HG03064 (cell line): ENCODE measurements around the gene TIMM44.

Experiments
- ATAC-seq: cut with Tn5 transposase; IDR thresholded peaks from one replicate; pipeline ENCODE4 v1.9.1; 2021; ENCODE audit warnings: low read depth; ENCODE audit not compliant: unreplicated experiment

TIMM44 gene

DNA sequence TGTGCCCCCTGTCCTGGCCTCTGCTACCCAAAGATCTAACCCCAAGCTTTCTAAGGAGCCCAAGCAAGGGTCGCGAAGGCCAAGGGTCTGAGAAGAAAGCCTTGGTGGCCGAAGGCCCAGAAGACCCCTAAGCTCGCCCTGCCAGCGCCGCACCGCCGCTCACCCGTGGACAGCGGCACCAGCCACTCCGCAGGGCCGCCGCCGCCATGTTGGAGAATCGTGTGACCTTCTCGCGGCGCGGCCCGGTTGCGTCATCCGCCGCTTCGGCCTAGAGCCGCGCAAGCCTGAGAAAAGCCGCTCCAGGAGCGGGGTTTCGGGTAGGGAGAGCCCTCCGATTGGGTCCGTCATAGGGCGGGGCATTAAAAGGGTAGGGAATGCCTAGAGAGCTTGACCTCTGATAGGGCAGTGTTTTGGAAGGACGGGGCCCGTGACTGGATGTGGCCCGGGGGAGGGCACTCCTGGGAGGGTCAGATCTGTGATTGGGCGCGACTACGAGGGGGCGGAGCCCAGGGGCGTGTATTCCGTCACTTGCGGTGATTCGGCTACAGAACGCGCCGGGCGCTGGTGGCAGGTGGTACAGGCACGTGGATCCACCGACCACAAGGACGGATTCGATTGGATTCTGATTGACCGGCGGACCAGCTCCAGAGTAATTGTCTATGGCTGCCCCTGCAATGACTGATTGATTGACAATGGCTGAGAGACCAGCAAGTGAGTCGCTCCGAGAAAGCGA lies at the start of gene TIMM44:
Gene TIMM44, minus strand, starts transcription at position 223 of the 733 bp plus-strand sequence. Its CDS starts 15 bp downstream, at position 208.
- peak; percentile 93 for ATAC-seq

GRCh38 chr19:7992575-7992974 lies 49.1 kb upstream of the TIMM44 start:
- no peak for ATAC-seq

- no peak for ATAC-seq
Measured at GRCh38 chr19:7989071-7989575, 45.7 kb upstream of the TIMM44 start.

DNA sequence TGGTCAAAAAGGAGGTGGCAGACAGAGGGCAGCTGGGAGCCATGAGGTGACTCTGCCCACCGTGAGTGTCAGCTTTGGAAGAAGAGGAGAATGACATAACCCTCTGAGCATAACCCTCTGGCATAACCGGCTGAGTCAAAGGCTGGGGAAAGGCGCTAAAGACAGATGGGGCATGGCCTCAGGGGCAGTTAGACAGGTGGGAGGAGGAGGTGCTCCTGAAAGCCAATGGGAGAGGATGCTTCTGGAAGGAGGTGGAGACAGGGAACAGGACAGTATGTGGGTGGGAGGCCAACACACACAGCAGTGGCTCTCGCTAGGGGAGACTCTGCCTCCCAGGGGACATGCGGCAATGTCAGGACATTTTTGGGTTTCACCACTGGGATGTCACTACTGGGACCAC lies 44.8 kb upstream of the TIMM44 start:
- no peak for ATAC-seq

- ATAC-seq = no peak
Measured at GRCh38 chr19:7987114-7987768, 43.8 kb upstream of the TIMM44 start.

- ATAC-seq = no peak
Measured at GRCh38 chr19:7986321-7987113, 43.1 kb upstream of the TIMM44 start.

DNA sequence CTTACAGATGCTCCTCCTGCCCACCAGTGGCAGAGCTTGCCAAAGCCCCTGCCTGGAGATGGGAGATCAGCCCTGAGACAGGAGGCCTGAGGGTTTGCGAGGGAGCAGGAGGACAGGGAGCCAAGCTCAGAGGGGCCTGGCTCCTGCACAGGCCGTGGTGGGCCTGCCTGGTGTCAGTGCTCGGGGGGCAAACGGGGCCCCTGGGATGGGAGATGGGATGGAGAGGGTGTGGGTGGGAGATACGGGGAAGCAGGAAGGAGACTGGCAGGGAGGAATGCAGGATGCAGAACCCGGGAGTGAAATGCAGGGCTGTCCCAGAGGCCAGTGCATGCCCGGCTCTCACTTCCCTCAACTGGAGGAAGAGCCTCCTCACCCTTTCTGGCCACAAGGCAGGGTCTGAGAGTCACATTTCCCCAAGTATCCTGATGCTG lies 42.0 kb upstream of the TIMM44 start:
- ATAC-seq = no peak

DNA sequence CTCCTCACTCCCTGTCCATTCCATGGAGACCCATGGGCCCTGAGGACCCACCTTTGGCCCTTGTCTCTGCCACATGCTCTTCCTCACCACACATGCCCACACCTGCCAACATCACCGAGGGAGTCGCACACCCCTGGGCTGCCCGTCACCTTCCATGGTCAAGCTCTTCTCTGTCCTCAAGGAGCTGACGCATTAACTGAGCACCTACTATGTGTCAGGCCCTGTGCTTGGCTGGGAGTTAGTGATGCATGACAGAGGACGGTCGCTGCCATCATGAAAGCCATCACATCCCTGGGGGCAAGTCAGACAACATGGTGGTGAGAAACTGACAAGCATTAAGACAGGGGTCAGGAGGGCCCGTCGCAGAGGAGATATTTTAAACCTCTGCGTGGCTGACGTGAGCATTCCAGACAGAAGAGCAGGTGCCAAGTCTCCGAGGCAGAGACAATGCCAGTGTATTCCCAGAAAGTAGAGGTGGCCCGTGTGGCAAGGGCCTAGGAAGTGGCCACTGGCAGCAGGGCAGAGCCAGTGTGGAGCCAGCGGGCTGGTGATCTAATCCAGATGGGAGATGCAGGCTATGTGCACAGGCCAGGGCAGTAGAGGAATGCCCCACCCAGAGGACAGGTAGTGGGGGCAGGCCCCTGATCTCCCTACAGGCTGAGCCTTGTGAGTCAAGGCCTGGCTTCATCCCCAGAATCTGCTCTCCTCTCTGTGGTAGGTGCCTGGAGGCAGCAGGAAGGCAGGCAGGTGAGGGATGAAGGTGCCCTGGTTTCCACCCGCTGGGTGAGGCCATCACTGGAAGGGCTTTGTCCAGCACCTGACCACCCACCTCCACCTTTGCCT lies 40.8 kb upstream of the TIMM44 start:
- no peak for ATAC-seq

DNA sequence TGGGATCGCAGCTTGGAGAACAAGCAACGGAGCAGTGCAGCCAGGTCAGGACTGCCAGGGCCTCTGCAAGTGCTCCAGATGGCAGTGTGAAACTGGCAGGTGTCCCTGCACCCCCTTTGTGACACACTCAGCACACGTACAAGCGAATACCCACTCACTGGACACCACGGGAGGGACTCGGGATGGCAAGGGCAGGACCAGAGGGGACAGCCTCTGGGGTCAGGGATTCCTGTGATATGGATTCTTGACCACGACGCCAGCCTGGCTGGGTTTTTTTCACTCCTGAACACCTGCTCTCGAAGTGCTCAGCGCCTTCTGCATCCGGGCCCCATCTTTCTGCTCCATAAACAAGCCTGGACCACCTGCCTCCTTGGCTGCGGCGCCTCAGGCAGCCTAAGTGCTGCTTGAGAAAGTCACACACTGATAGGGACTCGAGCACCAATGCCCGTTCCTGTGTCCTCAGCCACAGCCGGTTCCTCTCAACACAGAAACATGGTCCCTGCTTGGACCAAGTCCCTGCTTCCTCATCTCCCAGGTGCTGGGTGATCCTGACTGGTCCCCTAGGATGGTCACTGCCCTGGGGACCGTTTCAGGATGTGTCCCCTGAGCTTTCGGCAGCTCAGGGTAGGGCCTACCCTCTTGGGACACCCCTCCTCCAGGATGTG lies 40.0 kb upstream of the TIMM44 start:
- ATAC-seq = no peak

- no peak for ATAC-seq
Measured at GRCh38 chr19:7982651-7983099, 39.2 kb upstream of the TIMM44 start.

DNA sequence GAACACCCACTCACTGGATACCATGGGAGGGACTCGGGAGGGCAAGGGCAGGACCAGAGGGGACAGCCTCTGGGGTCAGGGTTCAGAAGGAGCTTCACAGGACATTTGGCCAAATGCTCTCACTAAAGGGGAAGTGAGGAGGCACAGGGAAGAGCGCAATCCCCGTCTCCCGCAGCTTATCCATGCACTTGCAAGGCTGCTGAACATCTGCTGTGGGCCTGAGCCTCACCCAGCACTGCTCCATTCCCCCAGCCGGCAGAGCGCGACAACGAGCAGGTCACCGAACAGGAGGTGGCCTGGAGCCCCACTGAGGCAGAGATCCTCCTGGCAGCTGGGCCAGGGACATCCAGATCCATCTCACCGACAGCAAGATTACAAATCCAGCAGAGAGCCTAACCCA lies 38.6 kb upstream of the TIMM44 start:
- no peak for ATAC-seq

GRCh38 chr19:7981661-7982060 lies 38.2 kb upstream of the TIMM44 start:
- no peak for ATAC-seq

DNA sequence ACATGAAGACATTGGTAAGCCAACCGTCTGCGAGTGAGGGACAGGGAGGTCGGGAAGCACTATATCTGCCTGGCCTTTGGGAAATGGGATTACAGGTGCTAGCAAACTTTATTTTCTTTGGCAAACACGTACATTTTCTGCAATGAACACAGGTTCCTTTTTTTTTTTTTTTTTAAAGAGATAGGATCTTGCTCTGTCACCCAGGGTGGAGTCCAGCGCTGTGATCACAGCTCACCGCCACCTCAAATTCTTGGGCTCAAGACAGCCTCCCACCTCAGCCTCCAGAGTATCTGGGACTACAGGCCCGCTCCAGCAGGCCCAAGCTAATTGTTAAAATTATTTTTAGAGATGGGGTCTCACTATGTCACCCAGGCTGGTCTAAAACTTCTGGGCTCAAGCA lies 37.7 kb upstream of the TIMM44 start:
- no peak for ATAC-seq

DNA sequence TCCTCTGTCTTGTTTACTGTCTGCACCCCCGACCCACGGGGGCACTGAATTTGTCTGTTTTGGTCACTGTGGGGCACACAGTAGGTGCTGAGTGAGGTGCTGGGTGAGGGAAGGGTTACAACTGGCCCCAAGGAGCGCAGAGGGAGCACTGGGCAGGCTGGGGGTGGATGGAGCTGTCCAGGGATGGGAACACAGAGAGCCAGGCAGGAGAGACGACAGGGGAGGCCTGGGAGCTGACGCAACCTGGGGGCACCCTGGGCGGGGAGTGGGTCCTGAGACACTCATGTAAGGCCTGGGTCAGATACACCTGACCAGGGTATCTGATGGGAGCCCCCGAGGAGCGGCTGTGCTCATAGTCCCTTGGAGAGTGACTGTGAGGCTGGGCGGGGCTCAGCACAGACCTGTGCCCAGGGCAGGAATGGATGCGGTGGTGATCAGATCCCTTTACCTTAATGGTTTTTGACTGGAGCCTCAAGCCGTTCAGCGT lies 37.2 kb upstream of the TIMM44 start:
- ATAC-seq = no peak

DNA sequence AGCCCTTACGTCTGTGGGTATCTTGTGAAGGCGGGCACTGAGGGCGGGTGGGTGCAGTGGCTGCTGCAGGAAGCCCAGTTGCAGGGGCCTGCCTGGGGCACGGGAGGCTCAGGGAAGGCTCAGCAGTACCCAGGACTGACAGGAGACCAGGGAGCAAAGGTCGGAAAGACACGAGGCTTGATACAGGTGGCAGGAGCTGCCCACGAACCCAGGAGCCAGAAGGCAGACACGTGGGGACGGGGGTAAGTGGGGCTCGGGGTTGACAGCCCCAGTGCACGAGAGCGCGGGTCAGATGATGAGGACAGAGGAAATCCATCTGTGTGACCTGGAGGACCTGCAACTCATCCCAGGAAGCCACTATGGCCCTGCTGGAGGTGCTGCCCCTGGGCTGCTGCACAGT lies 36.7 kb upstream of the TIMM44 start:
- no peak for ATAC-seq

DNA sequence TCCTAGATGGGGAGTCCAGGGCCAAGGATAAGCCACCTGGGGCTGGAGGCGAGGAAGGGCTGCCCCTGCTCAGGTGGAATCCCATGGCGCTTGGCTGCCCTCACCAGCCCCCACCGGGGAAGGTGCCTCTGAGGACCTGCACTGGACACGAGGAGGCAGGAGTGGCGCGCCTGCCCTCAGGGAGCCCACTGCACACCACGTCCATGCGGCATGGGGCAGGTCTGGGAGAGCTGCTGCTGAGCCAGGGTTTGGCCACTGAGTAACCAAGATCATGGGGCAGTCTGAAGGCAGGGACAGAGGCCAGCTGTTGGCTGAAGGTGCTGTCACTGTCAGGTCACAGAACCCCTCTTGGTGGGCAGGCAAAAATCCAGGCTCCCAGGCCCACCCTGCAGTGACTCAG lies 36.1 kb upstream of the TIMM44 start:
- ATAC-seq = no peak

- no peak for ATAC-seq
Measured at GRCh38 chr19:7979011-7979410, 35.5 kb upstream of the TIMM44 start.

DNA sequence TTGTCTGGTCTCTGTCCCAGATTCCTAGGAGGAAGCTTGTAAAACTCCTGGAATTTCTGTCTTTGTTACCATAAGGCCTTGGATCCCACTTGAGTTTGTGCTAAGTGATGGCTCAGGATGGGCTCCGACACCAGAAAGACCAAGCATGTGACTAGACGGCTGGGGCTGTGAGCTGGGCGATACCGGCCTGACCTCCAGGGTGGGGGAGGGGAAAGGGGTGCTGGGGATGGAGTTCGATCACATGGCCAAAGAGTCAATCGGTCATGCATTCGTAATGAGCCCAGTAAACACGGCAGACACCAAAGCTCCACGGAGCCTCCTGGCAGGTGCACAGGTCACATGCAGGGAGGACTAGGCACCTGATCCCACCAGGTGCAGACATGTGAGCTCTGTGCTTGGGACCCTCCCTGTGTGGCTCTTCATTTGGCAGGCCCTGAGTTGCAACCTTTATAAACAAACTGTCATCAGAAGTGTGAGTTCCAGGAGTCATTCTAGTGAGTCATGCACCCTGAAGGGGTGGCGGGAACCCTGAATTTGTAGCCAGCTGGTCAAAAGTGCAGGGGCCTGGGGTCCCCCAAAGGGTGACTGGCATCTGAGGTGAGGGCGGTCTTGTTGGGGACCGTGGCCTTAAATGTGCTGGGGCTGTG lies 34.8 kb upstream of the TIMM44 start:
- no peak for ATAC-seq

DNA sequence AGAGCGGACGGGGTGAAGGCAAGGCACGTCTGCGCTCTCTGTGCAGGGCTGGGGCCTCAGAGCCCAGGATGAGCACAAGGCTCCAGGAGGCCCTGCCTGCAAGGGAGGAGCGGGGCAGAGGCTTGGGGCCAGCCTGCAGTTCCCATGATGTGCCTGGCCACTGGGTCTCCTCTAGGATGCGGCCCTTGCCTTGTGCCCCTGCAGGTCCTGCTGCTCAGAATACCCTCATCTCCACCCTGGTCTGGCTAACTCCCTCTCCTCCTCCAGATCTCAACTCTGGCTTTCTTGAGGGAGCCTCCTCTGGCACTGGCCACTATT lies 34.2 kb upstream of the TIMM44 start:
- no peak for ATAC-seq
